NCI-H1048 (cell line): ENCODE results near the gene SPATA13.
"Not testable (repeated sequence)": the region's sequence is repeated elsewhere in the genome, so short reads cannot be mapped to it uniquely, and the experiment has no call there.

ENCODE experiments used
- DNase-seq: peaks from one replicate; lab custom pipeline; 2025; lab: John Stamatoyannopoulos, UW

Gene SPATA13

GRCh38 chr13:24318878-24319277 is 158.4 kb downstream of the SPATA13 start:
- DNase-seq: not testable (repeated sequence)

- DNase-seq: not testable (repeated sequence)
Observed at GRCh38 chr13:24319641-24320040, 159.1 kb downstream of the SPATA13 start.

DNA sequence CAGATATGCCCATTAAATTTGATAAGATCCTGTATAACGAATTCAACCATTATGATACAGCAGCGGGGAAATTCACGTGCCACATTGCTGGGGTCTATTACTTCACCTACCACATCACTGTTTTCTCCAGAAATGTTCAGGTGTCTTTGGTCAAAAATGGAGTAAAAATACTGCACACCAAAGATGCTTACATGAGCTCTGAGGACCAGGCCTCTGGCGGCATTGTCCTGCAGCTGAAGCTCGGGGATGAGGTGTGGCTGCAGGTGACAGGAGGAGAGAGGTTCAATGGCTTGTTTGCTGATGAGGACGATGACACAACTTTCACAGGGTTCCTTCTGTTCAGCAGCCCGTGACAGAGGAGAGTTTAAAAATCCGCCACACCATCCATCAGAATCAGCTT is 160.9 kb downstream of the SPATA13 start:
- DNase-seq: not testable (repeated sequence)

DNA sequence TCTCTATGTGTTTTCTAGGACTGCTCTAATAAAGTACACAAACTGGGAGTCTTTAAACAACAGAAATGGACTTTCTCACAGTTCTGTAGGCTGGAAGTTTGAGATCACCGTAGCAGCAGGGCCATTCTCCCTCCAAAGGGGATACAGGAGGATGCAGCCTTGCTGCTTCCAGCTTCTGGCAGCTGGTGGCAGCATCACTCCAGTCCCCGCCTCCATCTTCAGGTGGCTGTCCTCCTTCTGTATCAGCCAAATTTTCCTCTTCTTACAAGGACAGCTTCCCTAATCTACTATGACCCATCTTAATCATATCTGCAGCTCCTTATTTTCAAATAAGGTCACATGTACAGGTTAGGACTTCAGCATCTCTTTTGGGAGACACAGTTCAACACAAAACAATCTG is 161.9 kb downstream of the SPATA13 start:
- not testable (repeated sequence) for DNase-seq

DNA sequence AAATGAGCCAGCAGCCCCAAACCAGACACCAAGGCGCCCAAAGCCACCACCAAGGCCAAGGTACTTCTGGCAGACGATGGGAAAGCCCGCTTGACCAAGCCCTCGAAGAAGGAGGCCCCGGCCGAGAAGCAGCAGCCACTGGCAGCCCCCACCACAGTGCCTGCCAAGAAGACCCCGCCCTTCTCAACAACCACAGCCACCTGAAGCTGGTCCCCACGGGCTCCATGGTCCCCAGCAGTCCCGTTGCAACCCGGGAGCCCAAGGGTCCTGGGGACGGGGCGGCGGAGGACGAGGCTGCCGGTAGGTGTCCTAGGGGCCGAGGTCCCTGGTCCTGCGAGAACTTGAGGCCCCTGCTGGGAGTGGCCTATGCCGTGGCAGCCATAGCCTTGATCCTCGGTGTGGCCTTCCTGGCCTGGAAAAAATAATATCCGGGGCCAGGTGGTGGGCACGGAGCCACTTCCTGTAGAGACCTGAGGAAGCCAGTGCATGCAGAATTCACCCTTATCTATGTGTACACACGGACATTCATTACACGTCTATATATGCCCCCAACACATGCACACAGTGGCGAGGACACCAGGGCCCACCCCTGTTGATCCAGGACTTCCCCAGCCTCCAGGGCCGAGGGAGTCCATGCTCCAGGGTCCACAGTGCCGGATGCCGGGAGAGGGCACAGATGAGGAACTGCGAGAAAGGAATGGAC is 162.7 kb downstream of the SPATA13 start:
- no peak for DNase-seq

- DNase-seq: no peak
Observed at GRCh38 chr13:24323739-24324075, 163.2 kb downstream of the SPATA13 start.

- not testable (repeated sequence) for DNase-seq
Observed at GRCh38 chr13:24327598-24327997, 167.1 kb downstream of the SPATA13 start.

DNA sequence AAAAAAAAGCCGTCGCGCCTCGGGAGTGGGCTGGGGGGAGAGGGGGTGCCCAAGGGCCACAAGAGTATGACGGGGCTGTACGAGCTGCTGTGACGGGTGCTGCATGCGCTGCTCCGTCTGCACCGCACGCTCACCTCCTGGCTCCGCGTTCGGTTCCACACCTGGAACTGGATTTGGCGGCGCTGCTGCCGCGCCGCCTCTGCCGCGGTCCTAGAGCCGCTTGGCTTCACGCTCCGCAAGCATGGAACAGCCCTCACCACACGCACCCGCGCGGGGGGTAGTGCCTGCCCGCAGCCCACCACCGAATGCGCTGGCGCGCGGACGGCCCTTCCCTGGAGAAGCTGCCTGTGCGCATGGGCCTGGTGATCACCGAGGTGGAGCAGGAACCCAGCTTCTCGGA is 167.6 kb downstream of the SPATA13 start:
- no peak for DNase-seq

DNA sequence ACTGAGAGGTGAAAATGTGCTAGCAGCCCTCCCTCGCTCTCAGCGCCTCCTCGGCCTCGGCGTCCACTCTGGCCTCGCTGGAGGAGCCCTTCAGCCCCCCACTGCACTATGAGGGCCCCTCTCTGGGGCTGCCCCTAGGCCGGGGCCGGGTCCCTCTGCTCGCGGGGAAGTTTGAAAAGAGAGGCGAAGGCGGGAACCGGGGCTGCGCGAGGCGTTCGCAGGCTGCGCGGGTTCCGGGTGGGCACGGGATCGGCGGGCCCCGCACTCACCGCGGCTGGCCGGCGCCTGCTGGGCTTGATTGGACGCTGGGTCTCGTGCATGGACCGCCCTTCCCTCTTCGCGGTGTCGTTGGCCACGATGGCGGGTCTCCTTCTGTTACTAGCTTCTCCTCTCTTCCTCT is 178.2 kb downstream of the SPATA13 start:
- no peak for DNase-seq

DNA sequence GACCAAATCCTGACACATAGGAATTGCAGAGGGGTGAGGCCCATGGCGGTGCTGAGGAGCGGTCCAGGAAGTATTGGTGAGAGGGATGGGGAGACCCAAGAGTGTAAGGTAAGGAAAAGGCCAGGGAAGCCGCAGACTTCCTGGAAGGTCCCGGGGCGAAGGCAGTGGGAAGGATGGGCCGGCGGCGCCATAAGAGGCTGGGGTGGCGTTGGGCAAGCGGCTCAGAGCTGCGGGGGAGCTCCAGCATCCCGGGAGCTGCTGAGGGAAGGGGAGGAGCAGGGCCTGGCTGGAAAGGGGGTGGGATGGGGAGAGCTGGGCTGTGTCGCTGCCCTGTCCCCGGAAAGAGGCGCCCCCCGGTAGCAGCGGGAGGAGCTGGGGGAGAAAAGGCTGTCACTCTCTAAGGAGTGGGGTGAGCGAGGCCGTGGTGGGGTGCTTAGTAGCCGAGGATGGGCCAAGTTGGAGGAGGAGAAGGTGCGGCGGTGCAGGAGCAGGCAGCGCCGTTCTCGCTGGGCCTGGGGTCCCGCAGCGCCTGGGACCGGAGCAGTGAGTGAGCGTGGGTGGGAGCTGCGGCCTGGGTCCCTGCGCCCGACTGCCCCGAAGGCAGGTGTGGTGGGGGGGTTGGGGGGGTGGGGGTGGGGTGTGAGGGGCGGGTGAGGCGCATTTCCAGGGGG is 179.6 kb downstream of the SPATA13 start:
- no peak for DNase-seq

GRCh38 chr13:24340608-24340955 is 180.1 kb downstream of the SPATA13 start:
- no peak for DNase-seq

DNA sequence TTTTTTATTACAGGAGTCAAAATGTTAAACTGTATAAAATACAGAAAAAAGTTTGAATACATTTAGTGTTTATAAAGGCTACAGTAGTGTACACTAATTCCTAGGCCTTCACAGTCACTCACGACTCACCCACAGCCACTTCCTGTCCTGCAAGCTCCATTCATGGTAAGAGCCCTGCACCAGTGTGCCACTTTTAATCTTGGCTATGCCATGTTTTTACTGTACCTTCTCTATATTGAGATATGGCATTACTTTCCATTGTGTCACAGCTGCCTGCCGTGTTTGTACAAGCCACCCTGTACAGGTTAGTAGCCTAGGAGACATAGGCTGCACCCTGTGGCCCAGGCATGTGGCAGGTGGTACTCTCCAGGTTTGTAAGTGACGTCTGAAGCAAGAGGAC is 180.9 kb downstream of the SPATA13 start:
- DNase-seq: no peak

DNA sequence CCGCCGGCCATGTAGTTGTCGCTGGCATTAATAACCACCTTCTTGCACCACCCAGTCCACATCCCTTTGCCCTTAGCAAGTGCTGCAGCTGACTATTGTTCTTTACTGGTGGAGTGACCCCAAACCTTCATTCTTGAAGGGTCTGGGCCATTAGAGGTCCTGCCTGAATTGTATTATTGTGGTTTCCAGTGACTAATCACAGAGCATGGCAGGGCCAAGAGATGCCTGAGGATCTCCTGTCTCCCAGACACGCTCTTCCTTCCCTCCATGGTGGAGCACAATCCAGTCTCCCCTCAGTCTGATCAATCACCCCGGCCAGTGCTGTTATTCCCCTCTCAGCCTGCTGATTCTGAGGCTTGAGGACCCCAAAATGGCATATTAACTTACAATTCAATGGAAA is 187.9 kb downstream of the SPATA13 start:
- DNase-seq: no peak

GRCh38 chr13:24348797-24349515 is 188.4 kb downstream of the SPATA13 start:
- no peak for DNase-seq

DNA sequence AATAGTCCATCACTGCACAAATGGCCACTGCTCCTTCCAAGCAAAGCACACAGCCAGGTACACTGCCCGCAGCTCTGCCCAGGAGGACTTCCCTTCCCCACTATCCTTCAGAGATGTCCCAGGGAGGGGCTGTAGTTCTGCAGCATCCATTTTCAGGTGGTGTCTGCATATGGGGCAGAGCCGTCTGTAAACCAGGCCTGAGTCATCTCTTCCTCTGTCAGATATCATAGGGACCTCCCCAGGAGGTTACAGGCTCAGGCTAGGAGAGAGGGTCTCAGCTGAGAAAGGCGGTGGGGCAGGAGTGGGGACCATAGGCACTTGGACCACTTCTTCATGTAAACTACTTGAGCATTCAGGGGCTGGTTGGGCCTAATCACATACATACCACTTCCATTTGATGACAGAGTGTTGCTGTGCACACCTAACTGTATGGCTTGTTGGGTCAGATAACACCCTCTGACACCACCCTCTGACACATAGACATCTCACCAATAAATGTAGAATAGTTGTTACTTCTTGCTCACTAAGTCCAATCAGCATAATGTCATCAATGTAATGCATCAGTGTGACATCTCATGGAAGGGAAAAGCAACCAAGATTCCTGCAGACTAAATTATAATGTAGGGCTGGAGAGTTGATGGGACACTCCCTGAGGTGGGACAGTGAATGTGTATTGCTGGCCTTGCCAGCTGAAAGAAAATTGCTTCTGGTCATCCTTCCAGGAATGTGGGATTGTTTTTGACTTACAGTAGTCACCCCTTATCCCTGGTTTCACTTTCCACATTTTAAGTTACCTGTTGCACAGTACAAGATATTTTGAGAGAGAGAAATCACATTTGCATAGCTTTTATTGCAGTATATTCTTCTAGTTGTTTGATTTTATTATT is 189.5 kb downstream of the SPATA13 start:
- not testable (repeated sequence) for DNase-seq

DNA sequence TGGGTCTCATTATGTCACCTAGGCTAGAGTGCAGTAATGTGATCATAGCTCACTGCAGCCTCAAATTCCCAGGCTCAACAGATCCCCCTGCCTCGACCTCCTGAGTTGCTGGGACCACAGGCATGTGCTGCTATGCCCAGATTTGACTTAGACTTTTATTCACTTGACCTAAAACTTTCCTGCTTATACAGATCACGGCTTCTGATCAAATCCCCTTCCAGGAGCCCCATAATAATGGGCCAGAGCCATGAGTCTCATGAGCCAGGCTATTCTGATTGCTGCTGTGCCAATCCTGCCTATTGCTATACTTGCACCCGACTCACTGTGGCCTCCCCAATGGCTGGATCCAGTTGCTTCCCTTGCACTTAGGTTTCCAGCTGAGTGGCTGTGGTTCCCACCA is 190.9 kb downstream of the SPATA13 start:
- no peak for DNase-seq

DNA sequence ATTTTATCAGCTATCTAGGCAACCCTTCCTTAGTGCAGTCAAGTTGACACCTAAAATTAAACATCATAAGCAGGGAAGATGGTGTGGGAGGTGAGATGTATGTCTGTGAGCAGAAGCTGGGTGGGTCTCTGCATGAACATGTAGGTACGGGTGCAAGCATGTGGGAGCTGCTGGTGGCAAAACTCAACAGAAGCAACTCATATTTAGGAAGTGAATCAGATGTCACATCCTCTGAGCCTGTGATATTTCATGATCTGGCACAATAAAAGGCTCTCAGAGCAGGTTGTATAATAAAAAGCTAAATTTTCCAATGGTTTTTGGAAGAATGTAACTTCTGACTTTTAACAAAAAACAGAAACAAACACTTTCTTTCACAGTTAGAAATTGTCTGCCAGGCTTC is 193.2 kb downstream of the SPATA13 start:
- DNase-seq: no peak

GRCh38 chr13:24355103-24355502 is 194.6 kb downstream of the SPATA13 start:
- no peak for DNase-seq

DNA sequence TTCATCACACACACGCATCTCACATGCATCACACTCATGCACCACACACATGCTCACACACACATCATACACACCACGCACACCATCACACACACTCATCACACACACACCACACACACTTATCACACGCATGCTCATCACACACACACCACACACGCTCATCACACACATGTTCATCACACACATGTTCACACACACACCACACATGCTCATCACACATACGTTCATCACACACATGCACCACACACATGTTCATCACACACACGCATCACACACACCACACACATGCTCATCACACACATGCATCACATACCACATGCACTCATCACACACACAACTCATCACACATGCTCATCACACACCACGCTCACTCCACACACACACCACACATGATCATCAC is 195.8 kb downstream of the SPATA13 start:
- DNase-seq: no peak
